ENCODE measurements around the gene SPTBN5. TPM values are rescaled to one million over a fixed set of nuclear protein-coding genes. Genes with fewer than 3 reads are reported as not detected.

Gene SPTBN5
- total and polyA plus RNA-seq, 8 donors: 0.32 to 11.4 (median 0.84) TPM

DNA sequence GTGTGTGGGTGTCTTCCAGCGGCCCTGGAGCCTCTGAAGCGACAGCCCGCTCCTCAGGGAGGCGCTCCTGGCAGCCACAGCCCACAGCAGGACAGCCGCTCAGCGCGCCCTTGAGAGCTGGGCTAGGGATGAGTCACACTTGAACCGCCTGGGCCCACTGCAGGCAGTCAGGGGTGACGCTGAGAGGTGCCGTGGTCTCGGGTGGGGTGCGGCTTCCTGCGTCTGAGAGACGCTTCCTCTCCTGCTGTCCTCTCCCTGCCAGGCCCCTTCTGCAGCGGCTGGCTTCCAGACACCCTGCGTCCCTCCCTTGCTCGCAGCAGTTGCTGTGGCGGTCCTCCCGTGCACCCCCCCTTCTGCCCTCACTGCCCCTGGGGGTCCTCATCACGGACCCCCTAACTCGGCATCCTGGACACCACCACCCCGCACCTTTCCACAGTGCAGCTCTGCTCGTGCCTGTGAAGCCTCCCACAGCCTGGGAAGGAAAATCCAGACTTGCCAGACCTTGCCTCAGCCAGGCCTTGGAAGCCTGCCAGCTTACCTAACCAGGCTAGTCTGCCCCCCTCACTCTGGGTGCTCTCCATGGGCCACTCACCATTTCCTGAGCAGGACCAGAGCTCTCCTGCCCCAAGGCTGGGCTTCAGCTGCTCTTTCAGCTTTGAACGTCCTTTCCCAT, 1.1 kb upstream of the SPTBN5 start:
- peak; percentile 77 to 90 (median 84) for DNase-seq
- ATAC-seq: peak; percentile 69 to 88 (median 76)
- FAIRE-seq: no peak
- intact Hi-C loops (cut with DNase I): no loop called here
- 16 to 19% methylated on average over 24 of the region's 24 CpGs for WGBS, 2 donors
- Histone ChIP-seq H3K27ac (peak overlapping the region; percentile 37 to 57 (median 38)), H3K4me1 (peaks cover 10 to 18% (median 15%) of the 10 kb centered on the region in 3 donors), H3K27me3 (no peaks in the 10 kb centered on the region), H3K36me3 (peaks cover 0 to 8% (median 0%) of the 10 kb centered on the region in 3 donors), H3K9me3 (no peaks in the 10 kb centered on the region), H3K4me3 (peak overlapping the region in 2 of 4 donors; percentile 13 to 22)
- TF ChIP-seq, protein P1, sequence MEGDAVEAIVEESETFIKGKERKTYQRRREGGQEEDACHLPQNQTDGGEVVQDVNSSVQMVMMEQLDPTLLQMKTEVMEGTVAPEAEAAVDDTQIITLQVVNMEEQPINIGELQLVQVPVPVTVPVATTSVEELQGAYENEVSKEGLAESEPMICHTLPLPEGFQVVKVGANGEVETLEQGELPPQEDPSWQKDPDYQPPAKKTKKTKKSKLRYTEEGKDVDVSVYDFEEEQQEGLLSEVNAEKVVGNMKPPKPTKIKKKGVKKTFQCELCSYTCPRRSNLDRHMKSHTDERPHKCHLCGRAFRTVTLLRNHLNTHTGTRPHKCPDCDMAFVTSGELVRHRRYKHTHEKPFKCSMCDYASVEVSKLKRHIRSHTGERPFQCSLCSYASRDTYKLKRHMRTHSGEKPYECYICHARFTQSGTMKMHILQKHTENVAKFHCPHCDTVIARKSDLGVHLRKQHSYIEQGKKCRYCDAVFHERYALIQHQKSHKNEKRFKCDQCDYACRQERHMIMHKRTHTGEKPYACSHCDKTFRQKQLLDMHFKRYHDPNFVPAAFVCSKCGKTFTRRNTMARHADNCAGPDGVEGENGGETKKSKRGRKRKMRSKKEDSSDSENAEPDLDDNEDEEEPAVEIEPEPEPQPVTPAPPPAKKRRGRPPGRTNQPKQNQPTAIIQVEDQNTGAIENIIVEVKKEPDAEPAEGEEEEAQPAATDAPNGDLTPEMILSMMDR (IDR thresholded peaks at IDR 0.05): no peak

DNA sequence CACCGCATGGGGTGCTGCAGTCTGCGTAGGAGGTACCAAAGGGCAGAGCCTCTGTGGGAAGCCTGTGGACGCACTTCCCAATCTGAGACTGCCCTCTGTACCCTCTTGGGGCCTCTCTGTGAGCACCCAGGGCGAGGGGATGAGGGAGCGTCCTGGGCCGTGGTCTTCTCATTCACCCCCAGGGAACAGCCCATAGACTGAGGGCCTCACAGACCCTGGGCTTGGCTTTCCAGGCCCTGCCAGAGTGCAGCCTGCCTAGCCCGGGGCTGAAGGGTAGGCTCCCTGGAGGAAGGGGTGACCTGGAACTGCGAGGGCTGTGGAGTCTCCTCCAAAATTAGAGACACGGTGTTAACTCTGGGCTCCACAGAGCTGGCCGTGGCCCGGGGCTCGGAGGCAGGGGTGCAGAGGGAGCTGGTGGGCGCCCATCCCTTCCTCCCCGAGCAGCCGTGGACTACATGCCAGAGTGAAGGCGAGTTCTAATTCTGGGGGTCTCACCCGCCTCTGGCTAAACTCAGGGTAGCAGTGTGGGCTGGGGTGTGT, 468 bp upstream of the SPTBN5 start:
- 71 to 81% methylated on average over 16 to 17 of the region's 17 CpGs for WGBS, 2 donors
- peaks cover 10 to 18% (median 15%) of the 10 kb centered on the region in 3 donors for H3K4me1 ChIP-seq
- no peaks in the 10 kb centered on the region for H3K27me3 ChIP-seq
- H3K4me3 ChIP-seq: peak overlapping the region in 1 of 4 donors; percentile 22
- ATAC-seq (no peak), DNase-seq (no peak), FAIRE-seq (no peak)
- peaks cover 0 to 8% (median 0%) of the 10 kb centered on the region in 3 donors for H3K36me3 ChIP-seq
- peak overlapping the region in 3 of 4 donors; percentile 37 to 57 (median 39) for H3K27ac ChIP-seq
- TF ChIP-seq, protein P1 (IDR thresholded peaks at IDR 0.05): no peak
- H3K9me3 ChIP-seq: no peaks in the 10 kb centered on the region
- intact Hi-C loops (cut with DNase I): no loop called here

DNA sequence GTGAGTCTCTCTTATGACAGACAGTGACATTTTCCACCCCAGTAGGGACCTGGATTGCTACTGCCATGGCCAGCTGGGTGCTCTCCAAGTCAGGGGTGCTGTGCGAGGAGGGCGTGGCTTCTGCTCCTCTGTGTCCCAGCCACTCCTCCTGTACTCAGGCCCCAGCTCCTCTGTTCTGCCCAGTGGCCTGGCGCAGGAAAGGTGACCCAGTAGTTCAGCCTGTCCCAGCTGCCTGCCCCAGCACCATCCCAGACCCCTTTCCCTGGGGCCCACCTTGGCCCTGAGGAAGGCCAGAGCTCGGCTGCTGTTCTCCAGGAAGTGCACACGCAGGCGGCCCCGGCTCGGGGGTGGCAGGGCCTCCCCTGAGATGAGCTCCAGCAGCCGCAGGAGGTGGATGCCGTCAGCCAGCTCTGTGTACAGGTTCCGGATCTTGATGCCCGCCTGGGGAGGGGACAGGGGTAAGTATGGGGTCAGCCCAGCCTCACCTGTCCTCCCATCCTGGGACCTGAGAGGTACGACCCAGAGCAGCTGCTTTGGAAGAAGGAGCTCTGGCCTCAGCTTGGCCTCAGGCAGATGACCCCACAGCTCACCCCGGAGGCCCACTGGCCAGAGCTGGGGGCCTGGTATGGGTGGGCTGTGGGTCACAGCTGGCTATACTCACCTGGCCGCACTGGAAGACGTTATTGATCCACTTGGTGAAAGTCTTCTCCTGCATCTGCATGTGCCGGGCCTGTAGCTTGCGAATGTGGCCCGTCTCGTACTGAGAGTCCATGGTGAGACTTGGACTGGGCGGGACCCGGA, 1.0 kb downstream of the SPTBN5 start:
- FAIRE-seq (no peak), ATAC-seq (peak; percentile 84 to 91 (median 90)), DNase-seq (peak; percentile 83 to 95 (median 92))
- 49 to 52% methylated on average over 22 of the region's 22 CpGs for WGBS, 2 donors
- intact Hi-C loops (cut with DNase I): no loop called here
- H3K27ac ChIP-seq: peak overlapping the region; percentile 23 to 79 (median 52)
- H3K9me3 ChIP-seq: no peaks in the 10 kb centered on the region
- no peaks in the 10 kb centered on the region for H3K36me3 ChIP-seq
- H3K4me1 ChIP-seq: peaks cover 10 to 18% (median 15%) of the 10 kb centered on the region in 3 donors
- H3K27me3 ChIP-seq: no peaks in the 10 kb centered on the region
- TF ChIP-seq, protein P1 (IDR thresholded peaks at IDR 0.05): no peak
- H3K4me3 ChIP-seq: peak overlapping the region in 2 of 4 donors; percentile 37 to 38

- peak overlapping the region in 3 of 4 donors; percentile 49 to 79 (median 55) for H3K27ac ChIP-seq
- H3K4me3 ChIP-seq: no peak overlapping the region
- FAIRE-seq: no peak
- no peaks in the 10 kb centered on the region for H3K36me3 ChIP-seq
- TF ChIP-seq, protein P1 (IDR thresholded peaks at IDR 0.05): no peak
- intact Hi-C loops (cut with DNase I): no loop called here
- H3K4me1 ChIP-seq: peaks cover 10 to 18% (median 15%) of the 10 kb centered on the region in 3 donors
- 24 to 25% methylated on average over 3 of the region's 3 CpGs for whole genome bisulfite sequencing, 2 donors
- DNase-seq: peak in 5 of 6 donors; percentile 45 to 71 (median 57)
- ATAC-seq: peak in 3 of 4 donors; percentile 5 to 20 (median 9)
- H3K9me3 ChIP-seq: no peaks in the 10 kb centered on the region
- no peaks in the 10 kb centered on the region for H3K27me3 ChIP-seq
Observed at GRCh38 chr15:41891946-41892345, 1.9 kb downstream of the SPTBN5 start.

Measured in pancreas (tissue), 10 donors.